ENCODE data around the gene PTGER1. TPM values are rescaled to one million over a fixed set of nuclear protein-coding genes. Genes with fewer than 3 reads are reported as not detected.

Gene PTGER1
- total RNA-seq, 1 donor from 2014 or later = 0.91 TPM

DNA sequence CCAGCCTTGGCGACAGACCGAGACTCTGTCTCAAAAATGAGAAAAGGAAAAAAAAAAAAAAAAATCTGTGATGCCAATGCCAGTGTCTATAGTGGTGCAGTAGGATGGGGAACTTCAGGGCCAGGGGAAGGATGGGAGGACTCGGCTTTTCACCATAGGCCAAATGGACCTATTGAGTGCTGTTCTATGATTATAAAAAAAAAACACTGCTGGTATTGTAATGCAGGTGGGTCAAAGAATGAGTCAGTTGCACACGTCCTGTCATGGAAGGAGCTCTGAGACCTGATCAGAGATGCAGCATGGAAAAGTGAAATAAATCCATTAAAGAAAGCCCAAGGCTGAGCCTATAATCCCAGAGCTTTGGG lies 36.1 kb upstream of the PTGER1 start:
- Mint-ChIP-seq H3K27ac (ENCODE audit: unreplicated experiment) (peak overlapping the region; percentile 91), H3K4me3 (ENCODE audit: unreplicated experiment) (no peak overlapping the region), H3K27me3 (ENCODE audit: low read depth, unreplicated experiment) (no peaks in the 10 kb centered on the region), H3K9me3 (ENCODE audit: unreplicated experiment) (peaks cover 2% of the 10 kb centered on the region), H3K36me3 (ENCODE audit: low read depth, unreplicated experiment) (peaks cover 17% of the 10 kb centered on the region), H3K4me1 (ENCODE audit: low read depth, unreplicated experiment) (peaks cover 29% of the 10 kb centered on the region)
- no peak for DNase-seq (ENCODE audit: low read depth)
- FAIRE-seq = no peak
- TF ChIP-seq EZH2 (IDR thresholded peaks at IDR 0.05; ENCODE audit: insufficient read depth, low read length) = no peak
- TF ChIP-seq, protein P1, sequence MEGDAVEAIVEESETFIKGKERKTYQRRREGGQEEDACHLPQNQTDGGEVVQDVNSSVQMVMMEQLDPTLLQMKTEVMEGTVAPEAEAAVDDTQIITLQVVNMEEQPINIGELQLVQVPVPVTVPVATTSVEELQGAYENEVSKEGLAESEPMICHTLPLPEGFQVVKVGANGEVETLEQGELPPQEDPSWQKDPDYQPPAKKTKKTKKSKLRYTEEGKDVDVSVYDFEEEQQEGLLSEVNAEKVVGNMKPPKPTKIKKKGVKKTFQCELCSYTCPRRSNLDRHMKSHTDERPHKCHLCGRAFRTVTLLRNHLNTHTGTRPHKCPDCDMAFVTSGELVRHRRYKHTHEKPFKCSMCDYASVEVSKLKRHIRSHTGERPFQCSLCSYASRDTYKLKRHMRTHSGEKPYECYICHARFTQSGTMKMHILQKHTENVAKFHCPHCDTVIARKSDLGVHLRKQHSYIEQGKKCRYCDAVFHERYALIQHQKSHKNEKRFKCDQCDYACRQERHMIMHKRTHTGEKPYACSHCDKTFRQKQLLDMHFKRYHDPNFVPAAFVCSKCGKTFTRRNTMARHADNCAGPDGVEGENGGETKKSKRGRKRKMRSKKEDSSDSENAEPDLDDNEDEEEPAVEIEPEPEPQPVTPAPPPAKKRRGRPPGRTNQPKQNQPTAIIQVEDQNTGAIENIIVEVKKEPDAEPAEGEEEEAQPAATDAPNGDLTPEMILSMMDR (IDR thresholded peaks at IDR 0.05; ENCODE audit: insufficient read depth, low read depth, low read length) = no peak
- Histone ChIP-seq H3K79me2 (ENCODE audit: insufficient read depth, low read length) (peaks cover 22% of the 10 kb centered on the region), H4K20me1 (ENCODE audit: insufficient read depth, low read length) (peaks cover 25% of the 10 kb centered on the region), H3K4me1 (ENCODE audit: insufficient read depth, low read length) (peaks cover 30% of the 10 kb centered on the region), H3K9ac (ENCODE audit: low read length) (no peak overlapping the region), H3K27me3 (ENCODE audit: insufficient read depth, low read length) (no peaks in the 10 kb centered on the region), H3K4me3 (ENCODE audit: insufficient read depth, low read depth, low read length) (no peak overlapping the region), H3K4me2 (ENCODE audit: low read length) (peak overlapping the region; percentile 63), H3K36me3 (ENCODE audit: insufficient read depth, low read length) (peaks cover 22% of the 10 kb centered on the region), H2AFZ (ENCODE audit: low read depth, low read length) (no peak overlapping the region), H3K27ac (ENCODE audit: low read depth, low read length) (no peak overlapping the region), H3K9me3 (ENCODE audit: insufficient read depth, low read depth, low read length) (no peaks in the 10 kb centered on the region)

DNA sequence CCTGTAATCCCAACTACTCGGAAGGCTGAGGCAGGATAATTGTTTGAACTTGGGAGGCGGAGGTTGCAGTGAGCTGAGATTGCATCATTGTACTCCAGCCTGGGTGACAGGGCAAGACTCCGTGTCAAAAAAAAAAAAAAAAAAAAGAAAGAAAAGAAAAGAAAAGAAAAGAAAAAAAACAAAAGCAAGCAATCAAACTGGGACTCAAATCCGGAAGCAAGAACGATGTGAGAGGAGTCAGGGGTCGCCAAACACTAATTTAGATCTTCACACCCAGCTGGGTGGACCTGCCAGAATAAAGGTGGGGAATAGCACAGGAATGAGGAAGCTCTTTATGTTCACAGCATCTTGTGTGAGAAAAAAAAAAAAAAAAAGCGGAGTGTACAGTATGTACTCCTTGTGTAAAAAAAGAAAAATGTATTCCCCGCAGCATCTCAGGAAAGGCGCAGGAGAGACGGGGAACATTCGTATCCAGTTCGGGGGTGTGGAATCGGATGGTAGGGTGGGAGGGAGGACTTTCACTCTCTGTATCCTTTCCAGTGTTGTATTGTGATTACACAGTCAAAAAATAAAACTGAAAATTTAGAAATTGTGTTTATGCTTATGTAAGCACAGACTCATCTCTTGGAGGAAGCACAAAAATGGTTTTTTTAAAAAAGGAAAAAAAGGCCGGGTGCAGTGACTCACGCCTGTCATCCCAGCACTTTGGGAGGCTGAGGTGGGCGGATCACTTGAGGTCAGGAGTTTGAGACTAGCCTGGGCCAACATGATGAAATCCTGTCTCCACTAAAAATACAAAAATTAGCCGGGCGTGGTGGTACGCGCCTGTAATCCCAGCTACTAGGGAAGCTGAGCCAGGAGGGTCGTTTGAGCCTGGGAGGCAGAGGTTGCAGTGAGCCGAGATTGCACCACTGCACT lies 35.4 kb upstream of the PTGER1 start:
- peaks cover 2% of the 10 kb centered on the region for H3K9me3 Mint-ChIP-seq (ENCODE audit: unreplicated experiment)
- H3K4me3 Mint-ChIP-seq (ENCODE audit: unreplicated experiment) = no peak overlapping the region
- Histone ChIP-seq H2AFZ (ENCODE audit: low read depth, low read length) (no peak overlapping the region), H3K4me3 (ENCODE audit: insufficient read depth, low read depth, low read length) (no peak overlapping the region), H3K36me3 (ENCODE audit: insufficient read depth, low read length) (peaks cover 16% of the 10 kb centered on the region), H3K9ac (ENCODE audit: low read length) (no peak overlapping the region), H3K27ac (ENCODE audit: low read depth, low read length) (no peak overlapping the region), H3K9me3 (ENCODE audit: insufficient read depth, low read depth, low read length) (no peaks in the 10 kb centered on the region), H3K4me1 (ENCODE audit: insufficient read depth, low read length) (peaks cover 30% of the 10 kb centered on the region), H3K27me3 (ENCODE audit: insufficient read depth, low read length) (no peaks in the 10 kb centered on the region), H3K79me2 (ENCODE audit: insufficient read depth, low read length) (peaks cover 16% of the 10 kb centered on the region), H3K4me2 (ENCODE audit: low read length) (peak overlapping the region; percentile 63), H4K20me1 (ENCODE audit: insufficient read depth, low read length) (peaks cover 19% of the 10 kb centered on the region)
- DNase-seq (ENCODE audit: low read depth) (peak; percentile 57), FAIRE-seq (no peak)
- peaks cover 26% of the 10 kb centered on the region for H3K4me1 Mint-ChIP-seq (ENCODE audit: low read depth, unreplicated experiment)
- H3K36me3 Mint-ChIP-seq (ENCODE audit: low read depth, unreplicated experiment) = peaks cover 11% of the 10 kb centered on the region
- peak overlapping the region; percentile 91 for H3K27ac Mint-ChIP-seq (ENCODE audit: unreplicated experiment)
- H3K27me3 Mint-ChIP-seq (ENCODE audit: low read depth, unreplicated experiment) = no peaks in the 10 kb centered on the region
- TF ChIP-seq, protein P1 (IDR thresholded peaks at IDR 0.05; ENCODE audit: insufficient read depth, low read depth, low read length) = no peak
- TF ChIP-seq EZH2 (IDR thresholded peaks at IDR 0.05; ENCODE audit: insufficient read depth, low read length) = no peak
